Spinal cord (tissue), 10 donors: ENCODE results near the gene PPP6R2. TPM values are rescaled to one million over a fixed set of nuclear protein-coding genes. Genes with fewer than 3 reads are reported as not detected.

Source experiments
- DNase-seq, 6 donors: peaks; one replicate each; pipeline versions ENCODE4 v3.0.0 to v3.0.0-alpha.2; 2013 to 2015; ENCODE audit warnings: low spot score in 6 of 6, low read depth in 4 of 6
- H3K27ac ChIP-seq: one replicate; pipeline ENCODE4 v1.5.1; 2013; ENCODE audit warnings: low read depth, low read length, control low read depth
- H3K27me3 ChIP-seq: one replicate; pipeline ENCODE4 v1.6.1; 2013; ENCODE audit warnings: low read length; ENCODE audit not compliant: control insufficient read depth, insufficient read depth
- H3K36me3 ChIP-seq: one replicate; pipeline ENCODE4 v1.6.1; 2013; ENCODE audit warnings: low read length; ENCODE audit not compliant: control insufficient read depth, insufficient read depth
- H3K4me1 ChIP-seq: one replicate; pipeline ENCODE4 v1.6.1; 2013; ENCODE audit warnings: low read length; ENCODE audit not compliant: control insufficient read depth, insufficient read depth
- H3K4me3 ChIP-seq: one replicate; pipeline ENCODE4 v1.5.1; 2013; ENCODE audit warnings: low read depth, low read length, control low read depth
- H3K9me3 ChIP-seq: one replicate; pipeline ENCODE4 v1.6.1; 2013; ENCODE audit warnings: low read length; ENCODE audit not compliant: control insufficient read depth, insufficient read depth
- WGBS: methylation state at CpG from one replicate; pipeline ENCODE4 v1.1.5; 2013; ENCODE audit warnings: missing lambda C conversion rate; ENCODE audit not compliant: insufficient coverage; 5-methylcytosine and 5-hydroxymethylcytosine counted together
- polyA plus RNA-seq, 2 donors: library from polyadenylated mRNA; unstranded; fragments of 120-200 nt; gene quantifications; one replicate each; pipeline ENCODE4 v1.2.1, GENCODE V29; 2013; ENCODE audit not compliant: insufficient read length in 2 of 2
- total RNA-seq, 2 donors: library from RNA; depleted of rRNA in 1 of 2; stranded (reverse); fragments of 120-200 nt in 1 of 2; fragments of >200 nt in 1 of 2; gene quantifications; one replicate each; pipeline versions ENCODE4 v1.2.3 to v1.2.4, GENCODE V29; 2013 to 2014
- donor health status: healthy.

PPP6R2 gene
- total and polyA plus RNA-seq, 4 donors: 42.9 to 84.9 (median 67.5) TPM

- H3K4me3 ChIP-seq: no peak overlapping the region
- H3K36me3 ChIP-seq: peaks cover 87% of the 10 kb centered on the region
- DNase-seq: no peak
- H3K27ac ChIP-seq: no peak overlapping the region
- WGBS: 90% methylated on average over 13 of the region's 20 CpGs
- H3K4me1 ChIP-seq: no peaks in the 10 kb centered on the region
- no peaks in the 10 kb centered on the region for H3K27me3 ChIP-seq
- H3K9me3 ChIP-seq: no peaks in the 10 kb centered on the region
Observed at GRCh38 chr22:50435291-50436014, 92.3 kb downstream of the PPP6R2 start.

DNA sequence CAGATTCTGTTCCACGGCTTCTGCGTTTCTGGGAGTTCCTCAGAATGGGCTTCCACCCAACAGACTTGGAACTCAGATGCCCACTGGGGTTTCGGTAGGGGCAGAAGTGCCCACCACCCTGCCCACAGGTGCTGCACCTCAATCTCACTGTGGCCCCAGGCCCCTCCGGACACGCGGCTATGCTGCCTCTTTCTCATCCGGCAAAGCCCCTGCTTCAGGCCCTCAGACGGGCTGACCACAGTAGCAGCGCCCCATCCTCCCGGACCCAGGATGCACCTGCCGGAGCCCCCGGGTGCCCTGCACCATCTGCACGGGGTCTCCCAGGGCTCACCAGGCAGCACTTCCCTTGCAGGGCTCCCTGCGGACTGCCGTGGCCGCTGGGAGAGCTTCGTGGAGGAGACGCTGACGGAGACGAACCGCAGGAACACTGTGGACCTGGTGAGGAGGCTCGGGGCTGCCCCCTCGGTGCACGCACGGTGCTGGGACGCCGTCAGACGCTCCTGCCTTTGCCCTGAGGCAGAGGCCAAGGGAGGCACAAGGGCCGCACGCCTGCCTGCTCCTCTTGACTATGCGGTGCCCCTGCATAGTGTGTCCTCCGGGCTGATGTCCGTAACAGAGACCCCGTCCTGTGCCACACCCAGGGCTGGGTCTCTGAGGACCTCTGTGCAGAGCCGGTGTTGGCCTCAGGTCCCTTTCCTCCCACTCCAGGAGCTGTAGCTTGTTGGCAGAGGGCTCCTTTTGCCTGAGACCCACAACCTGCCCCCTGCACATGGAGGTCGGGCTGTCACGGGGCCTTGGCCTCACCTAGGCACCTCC lies 93.1 kb downstream of the PPP6R2 start:
- H3K27me3 ChIP-seq: no peaks in the 10 kb centered on the region
- H3K36me3 ChIP-seq: peaks cover 88% of the 10 kb centered on the region
- no peak for DNase-seq
- H3K4me1 ChIP-seq: no peaks in the 10 kb centered on the region
- H3K27ac ChIP-seq: no peak overlapping the region
- H3K9me3 ChIP-seq: no peaks in the 10 kb centered on the region
- H3K4me3 ChIP-seq: no peak overlapping the region
- WGBS: 94% methylated on average over 37 of the region's 37 CpGs

GRCh38 chr22:50436841-50437341 lies 93.8 kb downstream of the PPP6R2 start:
- WGBS: 92% methylated on average over 24 of the region's 25 CpGs
- no peaks in the 10 kb centered on the region for H3K27me3 ChIP-seq
- H3K36me3 ChIP-seq: peaks cover 88% of the 10 kb centered on the region

GRCh38 chr22:50437511-50438304 lies 94.6 kb downstream of the PPP6R2 start:
- DNase-seq: no peak
- WGBS: 87% methylated on average over 32 of the region's 36 CpGs
- Histone ChIP-seq H3K27me3 (no peaks in the 10 kb centered on the region), H3K27ac (no peak overlapping the region), H3K4me3 (no peak overlapping the region), H3K36me3 (peaks cover 86% of the 10 kb centered on the region), H3K9me3 (no peaks in the 10 kb centered on the region), H3K4me1 (no peaks in the 10 kb centered on the region)

More at GRCh38 chr22:50436841-50437341, 93.8 kb downstream of the PPP6R2 start:
- no peaks in the 10 kb centered on the region for H3K9me3 ChIP-seq
- no peak for DNase-seq
- no peaks in the 10 kb centered on the region for H3K4me1 ChIP-seq
- no peak overlapping the region for H3K4me3 ChIP-seq
- H3K27ac ChIP-seq: no peak overlapping the region

- Histone ChIP-seq H3K27ac (no peak overlapping the region), H3K4me3 (no peak overlapping the region), H3K9me3 (no peaks in the 10 kb centered on the region), H3K36me3 (peaks cover 89% of the 10 kb centered on the region), H3K27me3 (no peaks in the 10 kb centered on the region), H3K4me1 (no peaks in the 10 kb centered on the region)
- DNase-seq: no peak
- 91% methylated on average over 34 of the region's 34 CpGs for WGBS
Observed at GRCh38 chr22:50438305-50439275, 95.5 kb downstream of the PPP6R2 start.

GRCh38 chr22:50439314-50439870 lies 96.3 kb downstream of the PPP6R2 start:
- Histone ChIP-seq H3K4me1 (no peaks in the 10 kb centered on the region), H3K27ac (no peak overlapping the region), H3K4me3 (no peak overlapping the region), H3K27me3 (no peaks in the 10 kb centered on the region), H3K36me3 (peaks cover 95% of the 10 kb centered on the region), H3K9me3 (no peaks in the 10 kb centered on the region)
- 90% methylated on average over 16 of the region's 17 CpGs for WGBS
- no peak for DNase-seq

GRCh38 chr22:50439871-50440331 lies 96.8 kb downstream of the PPP6R2 start:
- Histone ChIP-seq H3K9me3 (no peaks in the 10 kb centered on the region), H3K27ac (no peak overlapping the region), H3K4me3 (no peak overlapping the region), H3K4me1 (peaks cover 3% of the 10 kb centered on the region), H3K36me3 (peaks cover 92% of the 10 kb centered on the region), H3K27me3 (no peaks in the 10 kb centered on the region)
- DNase-seq: no peak
- 80% methylated on average over 10 of the region's 10 CpGs for WGBS

DNA sequence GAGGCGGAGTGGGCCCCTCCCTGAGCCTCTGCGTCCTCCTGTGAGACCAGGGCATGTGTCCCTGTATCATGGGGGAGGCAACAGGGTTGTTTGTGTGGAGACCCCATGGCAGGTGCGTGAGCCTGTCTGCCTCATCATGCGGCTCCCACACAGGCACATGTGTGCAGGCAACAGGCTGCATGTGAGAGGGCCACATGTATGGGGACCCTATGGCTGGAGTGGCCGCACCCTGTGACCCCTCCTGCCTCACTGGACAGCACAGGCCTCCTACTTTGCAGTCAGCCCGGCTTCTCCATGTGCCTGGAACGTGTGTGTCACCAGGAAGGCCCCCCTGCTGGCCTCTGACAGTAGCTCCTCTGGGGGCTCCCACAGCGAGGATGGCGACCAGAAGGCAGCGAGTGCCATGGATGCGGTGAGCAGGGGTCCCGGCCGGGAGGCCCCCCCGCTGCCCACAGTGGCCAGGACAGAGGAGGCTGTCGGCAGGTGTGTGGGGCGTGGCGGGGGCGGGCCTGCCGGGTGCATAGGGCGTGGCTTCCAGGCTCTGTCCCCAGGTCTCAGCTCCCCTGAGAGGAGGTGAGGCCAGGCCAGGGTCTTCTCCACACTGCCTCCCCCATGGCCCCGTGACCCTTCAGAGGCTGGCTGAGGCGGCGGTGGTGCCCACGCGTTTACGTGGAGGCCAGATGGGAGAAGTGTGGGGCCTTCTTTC lies 97.6 kb downstream of the PPP6R2 start:
- Histone ChIP-seq H3K9me3 (no peaks in the 10 kb centered on the region), H3K4me3 (no peak overlapping the region), H3K27me3 (no peaks in the 10 kb centered on the region), H3K36me3 (peaks cover 92% of the 10 kb centered on the region), H3K4me1 (peaks cover 9% of the 10 kb centered on the region), H3K27ac (no peak overlapping the region)
- WGBS: 85% methylated on average over 20 of the region's 26 CpGs
- DNase-seq: no peak
